Nucleus accumbens (tissue), 56 donors: Measurements from ENCODE around the gene ZFY.
"Not testable (repeated sequence)": the region's sequence is repeated elsewhere in the genome, so short reads cannot be mapped to it uniquely, and the experiment has no call there.

Experiments used
- DNase-seq, 56 donors: peaks; one replicate each; lab custom pipeline; 2025; lab: John Stamatoyannopoulos, UW

The ZFY gene

GRCh38 chrY:2972708-2973107, 37.5 kb downstream of the ZFY start:
- no peak for DNase-seq

- no peak for DNase-seq
Observed at GRCh38 chrY:2973110-2973751, 38.0 kb downstream of the ZFY start.

- DNase-seq: no peak
Observed at GRCh38 chrY:2979283-2979682, 44.1 kb downstream of the ZFY start.

- no peak for DNase-seq
Observed at GRCh38 chrY:2984491-2984890, 49.3 kb downstream of the ZFY start.

GRCh38 chrY:2987178-2987577, 52.0 kb downstream of the ZFY start:
- not testable (repeated sequence) for DNase-seq

- DNase-seq: not testable (repeated sequence)
Observed at GRCh38 chrY:2997369-2997768, 62.2 kb downstream of the ZFY start.

- DNase-seq: no peak
Observed at GRCh38 chrY:3002190-3002589, 67.0 kb downstream of the ZFY start.

GRCh38 chrY:3002680-3003515, 67.7 kb downstream of the ZFY start:
- DNase-seq: peak in 6 of 56 donors; percentile 0 to 2 (median 0)

GRCh38 chrY:3003516-3003830, 68.3 kb downstream of the ZFY start:
- DNase-seq: no peak

- peak in 1 of 56 donors; percentile 0 for DNase-seq
Observed at GRCh38 chrY:3003846-3004245, 68.7 kb downstream of the ZFY start.

GRCh38 chrY:3006031-3006430, 70.8 kb downstream of the ZFY start:
- not testable (repeated sequence) for DNase-seq

- no peak for DNase-seq
Observed at GRCh38 chrY:3007967-3008366, 72.8 kb downstream of the ZFY start.

- DNase-seq: no peak
Observed at GRCh38 chrY:3012226-3012625, 77.0 kb downstream of the ZFY start.

GRCh38 chrY:3016594-3016993, 81.4 kb downstream of the ZFY start:
- no peak for DNase-seq

- no peak for DNase-seq
Observed at GRCh38 chrY:3018546-3018945, 83.4 kb downstream of the ZFY start.

- DNase-seq: no peak
Observed at GRCh38 chrY:3019584-3019983, 84.4 kb downstream of the ZFY start.

GRCh38 chrY:3021176-3021575, 86.0 kb downstream of the ZFY start:
- no peak for DNase-seq

- no peak for DNase-seq
Observed at GRCh38 chrY:3023606-3024005, 88.4 kb downstream of the ZFY start.

- DNase-seq: no peak
Observed at GRCh38 chrY:3025357-3025756, 90.2 kb downstream of the ZFY start.
